Glutamatergic neuron (in vitro differentiated cells): ENCODE results near the gene SLC22A15. TPM values are rescaled to one million over a fixed set of nuclear protein-coding genes. Genes with fewer than 3 reads are reported as not detected.

Experiments
- DNase-seq: peaks from one replicate; pipeline ENCODE4 v3.0.0; 2022
- H3K27ac Mint-ChIP-seq: one replicate; pipeline ENCODE4 v1.8.0; 2020; ENCODE audit warnings: mild to moderate bottlenecking, mixed read lengths, inconsistent platforms; ENCODE audit not compliant: unreplicated experiment
- H3K27me3 Mint-ChIP-seq: one replicate; pipeline ENCODE4 v1.8.0; 2020; ENCODE audit warnings: mild to moderate bottlenecking, moderate library complexity, mixed read lengths, inconsistent platforms; ENCODE audit not compliant: unreplicated experiment
- H3K36me3 Mint-ChIP-seq: one replicate; pipeline ENCODE4 v1.8.0; 2020; ENCODE audit warnings: mild to moderate bottlenecking, mixed read lengths, inconsistent platforms; ENCODE audit not compliant: unreplicated experiment
- H3K4me1 Mint-ChIP-seq: one replicate; pipeline ENCODE4 v1.8.0; 2020; ENCODE audit warnings: mild to moderate bottlenecking, low read depth, mixed read lengths, inconsistent platforms; ENCODE audit not compliant: unreplicated experiment
- H3K4me3 Mint-ChIP-seq: one replicate; pipeline ENCODE4 v1.8.0; 2020; ENCODE audit warnings: mild to moderate bottlenecking, mixed read lengths, inconsistent platforms; ENCODE audit not compliant: unreplicated experiment
- H3K9me3 Mint-ChIP-seq: one replicate; pipeline ENCODE4 v1.8.0; 2020; ENCODE audit warnings: mild to moderate bottlenecking, moderate library complexity, mixed read lengths, inconsistent platforms; ENCODE audit not compliant: unreplicated experiment
- CTCF ChIP-seq: fragments of 200-600 bp; sonication (generic); IDR thresholded peaks from one replicate; pipeline ENCODE4 v1.5.0; 2021; ENCODE audit not compliant: partially characterized antibody, unreplicated experiment
- total RNA-seq: library from RNA; stranded (reverse); fragmentation: NEBNext Ultra II Directional; extraction: Animal tissue kit (Norgen Biotek cat#: 25700); gene quantifications from one replicate; pipeline ENCODE4 v1.2.1, GENCODE V29; 2021; ENCODE audit not compliant: unreplicated experiment

Gene SLC22A15
- total RNA-seq, 1 donor from 2014 or later, result 49.4 TPM

GRCh38 chr1:116026631-116027030 is 50.3 kb downstream of the SLC22A15 start:
- H3K9me3 Mint-ChIP-seq, result peaks cover 1% of the 10 kb centered on the region
- peaks cover 9% of the 10 kb centered on the region for H3K36me3 Mint-ChIP-seq
- no peaks in the 10 kb centered on the region for H3K27me3 Mint-ChIP-seq
- H3K4me1 Mint-ChIP-seq, result peaks cover 4% of the 10 kb centered on the region
- no peak overlapping the region for H3K4me3 Mint-ChIP-seq
- TF ChIP-seq CTCF, result no peak
- H3K27ac Mint-ChIP-seq, result no peak overlapping the region
- no peak for DNase-seq

DNA sequence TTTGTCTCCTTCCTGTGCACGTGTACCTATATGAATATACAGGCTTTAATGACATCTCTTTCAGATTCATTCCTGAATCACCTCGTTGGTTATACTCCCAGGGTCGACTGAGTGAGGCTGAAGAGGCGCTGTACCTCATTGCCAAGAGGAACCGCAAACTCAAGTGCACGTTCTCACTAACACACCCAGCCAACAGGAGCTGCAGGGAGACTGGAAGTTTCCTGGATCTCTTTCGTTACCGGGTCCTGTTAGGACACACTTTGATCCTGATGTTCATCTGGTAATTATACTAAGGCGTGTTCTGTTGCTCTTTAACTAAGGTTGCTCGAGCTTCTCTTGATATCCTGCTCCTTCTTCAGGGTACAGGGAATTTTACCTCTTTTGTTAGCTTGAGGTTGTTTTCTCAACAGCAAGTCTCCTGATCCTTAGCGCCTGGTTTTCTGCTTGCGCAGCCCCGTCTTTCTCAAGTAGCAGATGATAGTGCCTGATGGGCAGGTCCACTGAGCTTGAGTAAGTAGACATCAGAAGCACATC is 55.1 kb downstream of the SLC22A15 start:
- TF ChIP-seq CTCF, result no peak
- Mint-ChIP-seq H3K4me1 (peaks cover 4% of the 10 kb centered on the region), H3K27ac (no peak overlapping the region), H3K36me3 (no peaks in the 10 kb centered on the region), H3K4me3 (no peak overlapping the region), H3K9me3 (peaks cover 2% of the 10 kb centered on the region), H3K27me3 (no peaks in the 10 kb centered on the region)
- no peak for DNase-seq

DNA sequence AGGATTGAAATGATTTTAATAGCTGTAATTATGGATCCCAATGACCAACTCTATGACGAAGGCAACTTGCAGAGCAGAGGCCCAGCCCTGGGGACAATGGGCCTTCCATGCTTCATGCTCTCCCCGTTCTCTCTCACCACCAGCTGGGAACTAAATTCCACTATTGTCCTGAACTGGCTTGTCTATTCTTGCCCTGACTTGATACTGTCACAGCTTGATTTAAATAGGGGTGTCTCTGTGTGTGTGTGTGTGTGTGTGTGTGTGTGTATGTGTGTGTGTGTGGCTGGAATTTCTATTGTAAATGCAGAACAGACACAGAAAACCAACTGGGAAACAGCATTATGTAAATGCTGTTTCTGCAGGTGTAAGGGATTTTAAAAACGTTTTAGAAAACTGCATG is 57.0 kb downstream of the SLC22A15 start:
- H3K27me3 Mint-ChIP-seq, result no peaks in the 10 kb centered on the region
- DNase-seq, result no peak
- H3K4me1 Mint-ChIP-seq, result peaks cover 4% of the 10 kb centered on the region
- H3K27ac Mint-ChIP-seq, result no peak overlapping the region
- H3K36me3 Mint-ChIP-seq, result no peaks in the 10 kb centered on the region
- H3K9me3 Mint-ChIP-seq, result peaks cover 2% of the 10 kb centered on the region
- TF ChIP-seq CTCF, result no peak
- H3K4me3 Mint-ChIP-seq, result no peak overlapping the region

GRCh38 chr1:116036255-116036654 is 59.9 kb downstream of the SLC22A15 start:
- Mint-ChIP-seq H3K9me3 (peaks cover 2% of the 10 kb centered on the region), H3K4me1 (no peaks in the 10 kb centered on the region), H3K4me3 (no peak overlapping the region), H3K27me3 (no peaks in the 10 kb centered on the region), H3K27ac (no peak overlapping the region), H3K36me3 (no peaks in the 10 kb centered on the region)
- TF ChIP-seq CTCF, result no peak
- DNase-seq, result no peak

DNA sequence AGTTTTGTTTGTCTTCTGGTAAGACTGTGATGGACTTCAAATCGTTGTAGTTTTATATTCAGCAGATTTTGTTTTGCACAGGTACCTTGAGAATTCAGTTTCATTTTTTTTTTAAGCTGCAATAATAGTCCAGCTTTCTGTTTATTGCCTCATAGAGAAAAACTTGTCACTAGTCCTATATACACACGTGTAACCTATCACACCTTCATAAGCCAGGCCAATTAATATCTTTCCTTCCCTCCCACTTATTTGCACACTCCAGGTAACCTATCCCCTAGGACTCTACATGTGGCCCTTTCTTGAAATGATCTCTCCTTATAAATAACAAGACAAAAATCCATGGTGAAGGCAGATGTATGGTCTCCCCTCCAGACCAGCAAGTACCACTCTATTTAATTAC is 62.4 kb downstream of the SLC22A15 start:
- Mint-ChIP-seq H3K36me3 (peaks cover 11% of the 10 kb centered on the region), H3K27ac (no peak overlapping the region), H3K4me1 (no peaks in the 10 kb centered on the region), H3K9me3 (peaks cover 2% of the 10 kb centered on the region), H3K27me3 (no peaks in the 10 kb centered on the region), H3K4me3 (no peak overlapping the region)
- no peak for DNase-seq
- TF ChIP-seq CTCF, result no peak
